T47D (cell line): ENCODE measurements around the gene PRKCA.

Source experiments
- DNase-seq, 2 experiments: peaks; one replicate each; pipeline versions ENCODE4 v3.0.0 to v3.0.0-alpha.2; 2011 to 2012; ENCODE audit warnings: low read depth in 1 of 2, low spot score in 1 of 2
- JUND ChIP-seq: IDR thresholded peaks from 2 replicates; pipeline ENCODE4 v1.6.1; 2012; ENCODE audit warnings: low read depth
- in situ Hi-C: cut with HindIII; loops from 2 replicates; pipeline ENCODE4 v1.10.0; 2016; ENCODE audit warnings: low sequenced_read_pairs, low pct_unique_long_range_greater_than_20kb

PRKCA gene

GRCh38 chr17:66725956-66726355, 423.5 kb downstream of the PRKCA start:
- peak in 1 of 2 experiments; percentile 43 for DNase-seq
- in situ Hi-C loops, result no loop called here
- no peak for TF ChIP-seq JUND

DNA sequence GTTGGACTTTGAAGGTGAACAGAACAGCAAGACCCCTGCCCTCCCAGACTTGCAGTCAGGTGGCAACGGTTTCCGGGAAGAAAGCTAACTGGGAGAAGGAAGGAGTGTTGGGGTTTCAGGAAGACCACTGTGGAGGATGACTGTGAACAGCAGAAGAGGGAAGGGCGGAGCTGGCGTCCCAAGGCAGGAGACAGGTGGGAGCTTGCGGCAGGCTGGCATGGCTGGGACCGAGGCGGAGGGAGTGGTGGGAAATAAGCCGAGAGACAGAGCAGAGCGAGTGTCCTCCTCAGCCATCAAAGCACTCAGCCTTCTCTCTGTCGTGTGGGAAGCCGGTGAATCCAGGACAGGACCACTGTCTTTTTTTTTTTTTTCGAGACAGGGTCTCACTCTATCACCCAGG, 424.0 kb downstream of the PRKCA start:
- in situ Hi-C loops, result no loop called here
- no peak for TF ChIP-seq JUND
- no peak for DNase-seq

DNA sequence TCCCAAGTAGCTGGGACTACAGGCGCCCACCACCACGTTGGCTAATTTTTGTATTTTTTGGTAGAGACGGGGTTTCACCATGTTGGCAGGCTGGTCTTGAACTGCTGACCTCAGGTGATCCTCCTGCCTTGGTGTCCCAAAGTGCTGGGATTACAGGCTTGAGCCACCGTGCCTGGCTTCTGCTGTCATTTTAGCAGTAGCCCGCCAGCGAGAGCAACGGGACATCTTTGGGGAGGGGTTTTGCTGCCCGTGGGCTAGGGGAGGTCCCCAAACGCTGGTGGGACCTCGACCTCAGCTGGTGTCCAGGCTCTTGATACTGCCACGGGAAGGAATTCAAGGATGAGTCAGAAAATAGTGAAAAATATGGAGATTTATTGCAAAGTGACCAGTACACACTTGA, 424.4 kb downstream of the PRKCA start:
- DNase-seq, result no peak
- no peak for TF ChIP-seq JUND
- in situ Hi-C loops, result no loop called here

- TF ChIP-seq JUND, result no peak
- in situ Hi-C loops, result no loop called here
- peak; percentile 86 to 87 for DNase-seq
Observed at GRCh38 chr17:66727634-66728570, 425.5 kb downstream of the PRKCA start.

- TF ChIP-seq JUND, result no peak
- DNase-seq, result peak in 1 of 2 experiments; percentile 54
- in situ Hi-C loops, result no loop called here
Observed at GRCh38 chr17:66730461-66730923, 428.1 kb downstream of the PRKCA start.

DNA sequence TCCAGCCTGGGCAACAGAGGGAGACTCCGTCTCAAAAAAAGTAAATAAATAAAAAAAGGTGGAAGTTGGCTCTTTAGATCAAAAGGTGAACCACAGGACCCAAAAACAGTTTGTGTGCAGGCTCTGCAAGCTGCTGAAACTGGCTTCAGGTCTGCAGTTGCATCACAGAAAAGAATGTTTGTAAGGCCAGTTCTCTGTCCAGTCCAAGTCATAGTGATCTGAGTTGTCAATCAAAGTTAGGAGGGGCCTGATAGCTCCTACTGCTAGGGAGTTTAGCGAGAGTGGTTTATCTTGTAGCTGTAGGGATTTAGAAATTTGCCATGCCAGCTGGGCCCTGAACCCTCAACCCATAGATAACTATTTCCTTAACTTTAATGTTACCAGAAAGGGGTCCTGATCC, 431.3 kb downstream of the PRKCA start:
- in situ Hi-C loops, result no loop called here
- DNase-seq, result no peak
- no peak for TF ChIP-seq JUND

DNA sequence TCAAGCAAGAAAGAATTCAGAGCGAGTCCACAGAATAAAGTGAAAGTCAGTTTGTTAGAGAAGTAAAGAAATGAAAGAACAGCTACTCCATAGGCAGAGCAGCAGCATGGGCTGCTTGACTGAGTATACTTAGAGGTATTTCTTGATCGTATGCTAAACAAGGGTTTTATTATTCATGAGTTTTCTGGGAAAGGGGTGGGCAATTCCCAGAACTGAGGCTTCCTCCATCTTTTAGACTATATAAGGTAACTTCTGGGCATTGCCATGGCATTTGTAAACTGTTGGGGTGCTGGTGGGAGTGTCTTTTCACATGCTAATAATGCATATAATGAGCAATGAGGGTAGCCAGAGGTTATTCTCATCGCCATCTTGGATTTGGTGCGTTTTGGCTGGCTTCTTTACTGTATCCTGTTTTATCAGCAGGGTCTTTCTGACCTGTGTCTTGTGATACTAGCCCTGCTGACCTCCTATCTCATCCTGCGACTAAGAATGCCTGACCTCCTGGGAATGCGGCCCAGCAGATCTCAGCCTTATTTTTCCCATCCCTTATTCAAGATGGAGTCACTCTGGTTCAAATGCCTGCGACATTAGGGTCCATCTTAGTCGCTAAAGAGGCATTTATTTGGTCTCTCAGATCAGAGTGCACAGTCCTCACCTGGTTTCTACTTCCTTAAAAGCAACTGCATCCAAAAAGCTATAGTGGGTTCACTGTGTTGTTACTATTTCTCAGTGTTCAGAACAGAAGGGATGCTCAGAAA, 432.0 kb downstream of the PRKCA start:
- DNase-seq, result no peak
- in situ Hi-C loops, result no loop called here

GRCh38 chr17:66737524-66737923, 435.1 kb downstream of the PRKCA start:
- in situ Hi-C loops, result no loop called here
- no peak for TF ChIP-seq JUND
- DNase-seq, result peak in 1 of 2 experiments; percentile 33

More for the DNA sequence above, 432.0 kb downstream of the PRKCA start:
- TF ChIP-seq JUND, result no peak

DNA sequence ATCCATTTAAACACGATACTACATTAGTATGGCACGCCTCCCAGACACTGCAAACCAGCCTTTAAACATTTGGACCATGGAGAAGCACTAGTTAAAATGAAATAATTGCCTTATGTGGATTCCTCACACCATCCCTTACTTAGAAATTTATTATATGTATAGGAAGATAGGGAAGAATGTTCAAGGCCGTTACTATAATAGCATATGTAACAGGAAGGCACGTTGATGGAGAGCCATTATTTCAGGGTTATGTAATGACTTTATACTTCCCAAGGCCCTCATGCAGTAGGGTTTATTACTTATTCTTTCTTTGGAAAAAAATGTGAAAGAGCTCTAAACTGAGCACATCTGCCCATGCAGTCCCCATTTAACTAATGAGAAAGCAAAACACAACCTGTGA, 435.9 kb downstream of the PRKCA start:
- no peak for DNase-seq
- in situ Hi-C loops, result no loop called here
- no peak for TF ChIP-seq JUND

DNA sequence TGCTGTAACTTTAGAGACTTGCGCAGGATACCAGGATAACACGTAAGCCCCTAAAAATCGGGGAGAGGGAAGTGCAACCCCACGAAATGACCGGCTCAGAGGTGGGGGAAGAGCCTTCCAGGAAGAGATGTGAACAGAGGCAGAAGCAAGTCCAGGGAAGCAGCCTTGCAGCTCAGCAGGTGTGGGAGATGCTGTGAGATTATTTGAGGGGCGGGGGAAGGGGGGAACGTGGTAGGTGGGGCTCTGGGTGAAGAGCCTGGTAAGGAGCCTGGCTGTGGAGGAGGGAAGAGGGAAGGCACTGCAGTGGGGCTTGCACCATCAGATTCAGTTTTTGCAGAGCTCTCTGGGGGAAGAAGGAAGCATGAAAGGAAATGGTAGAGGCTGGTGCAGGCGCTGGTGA, 437.1 kb downstream of the PRKCA start:
- no peak for TF ChIP-seq JUND
- in situ Hi-C loops, result no loop called here
- DNase-seq, result no peak

GRCh38 chr17:66740226-66740625, 437.8 kb downstream of the PRKCA start:
- no peak for DNase-seq
- in situ Hi-C loops, result no loop called here
- no peak for TF ChIP-seq JUND

- in situ Hi-C loops, result no loop called here
- no peak for TF ChIP-seq JUND
- DNase-seq, result no peak
Observed at GRCh38 chr17:66743511-66743910, 441.1 kb downstream of the PRKCA start.

DNA sequence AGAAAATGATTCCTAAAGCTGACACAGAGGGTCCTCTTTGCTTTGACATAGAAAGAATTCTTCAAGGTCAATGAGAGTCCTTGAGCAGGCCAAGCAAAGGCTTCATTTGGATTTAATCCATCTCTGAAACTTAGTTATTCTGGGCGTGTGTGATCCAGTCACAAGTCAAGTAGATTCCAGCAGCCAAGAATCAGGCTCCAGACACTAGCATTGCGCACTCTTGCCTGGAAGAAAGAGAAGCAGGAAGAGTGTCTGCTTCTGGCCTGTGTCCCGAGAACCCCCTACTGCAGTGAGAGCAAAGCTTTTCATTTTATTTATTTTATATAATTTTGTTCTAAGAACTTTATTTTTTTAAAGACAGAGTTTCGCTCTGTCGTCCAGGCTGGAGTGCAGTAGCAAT, 444.3 kb downstream of the PRKCA start:
- in situ Hi-C loops, result no loop called here
- no peak for DNase-seq
- no peak for TF ChIP-seq JUND
